ENCODE results near the gene RTEL1. TPM values are rescaled to one million over a fixed set of nuclear protein-coding genes. Genes with fewer than 3 reads are reported as not detected.
"Not testable (repeated sequence)": the region's sequence is repeated elsewhere in the genome, so short reads cannot be mapped to it uniquely, and the experiment has no call there.

The RTEL1 gene
- total and polyA plus RNA-seq, 2 experiments from 2014 or later, result 14.8 to 14.9 TPM

DNA sequence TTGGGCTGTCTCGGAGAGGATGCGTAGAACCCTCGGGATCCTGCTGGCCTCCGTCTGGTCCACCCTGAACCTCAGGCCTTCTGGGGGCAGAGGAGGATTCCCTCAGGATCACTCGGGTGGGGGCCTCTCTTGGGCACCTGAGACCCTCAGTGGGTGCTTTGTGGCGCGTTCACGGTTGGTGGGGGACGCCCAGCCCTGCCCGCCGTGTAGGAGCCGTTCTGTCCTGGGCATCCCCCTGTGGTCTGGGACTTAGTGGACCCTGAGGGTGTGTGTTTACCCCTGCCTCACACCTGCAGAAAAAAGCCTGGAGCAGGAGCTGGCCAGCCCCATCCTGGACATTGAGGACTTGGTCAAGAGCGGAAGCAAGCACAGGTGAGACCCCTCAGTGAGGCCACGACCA is 7.6 kb downstream of the RTEL1 start:
- H3K36me3 ChIP-seq, result peaks cover 15% of the 10 kb centered on the region
- TF ChIP-seq, protein P1, sequence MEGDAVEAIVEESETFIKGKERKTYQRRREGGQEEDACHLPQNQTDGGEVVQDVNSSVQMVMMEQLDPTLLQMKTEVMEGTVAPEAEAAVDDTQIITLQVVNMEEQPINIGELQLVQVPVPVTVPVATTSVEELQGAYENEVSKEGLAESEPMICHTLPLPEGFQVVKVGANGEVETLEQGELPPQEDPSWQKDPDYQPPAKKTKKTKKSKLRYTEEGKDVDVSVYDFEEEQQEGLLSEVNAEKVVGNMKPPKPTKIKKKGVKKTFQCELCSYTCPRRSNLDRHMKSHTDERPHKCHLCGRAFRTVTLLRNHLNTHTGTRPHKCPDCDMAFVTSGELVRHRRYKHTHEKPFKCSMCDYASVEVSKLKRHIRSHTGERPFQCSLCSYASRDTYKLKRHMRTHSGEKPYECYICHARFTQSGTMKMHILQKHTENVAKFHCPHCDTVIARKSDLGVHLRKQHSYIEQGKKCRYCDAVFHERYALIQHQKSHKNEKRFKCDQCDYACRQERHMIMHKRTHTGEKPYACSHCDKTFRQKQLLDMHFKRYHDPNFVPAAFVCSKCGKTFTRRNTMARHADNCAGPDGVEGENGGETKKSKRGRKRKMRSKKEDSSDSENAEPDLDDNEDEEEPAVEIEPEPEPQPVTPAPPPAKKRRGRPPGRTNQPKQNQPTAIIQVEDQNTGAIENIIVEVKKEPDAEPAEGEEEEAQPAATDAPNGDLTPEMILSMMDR (IDR thresholded peaks at IDR 0.05; ENCODE audit: low read depth, low read length), result no peak
- DNase-seq (ENCODE audit: low read depth in 1 of 2, low spot score in 1 of 2), result no peak

DNA sequence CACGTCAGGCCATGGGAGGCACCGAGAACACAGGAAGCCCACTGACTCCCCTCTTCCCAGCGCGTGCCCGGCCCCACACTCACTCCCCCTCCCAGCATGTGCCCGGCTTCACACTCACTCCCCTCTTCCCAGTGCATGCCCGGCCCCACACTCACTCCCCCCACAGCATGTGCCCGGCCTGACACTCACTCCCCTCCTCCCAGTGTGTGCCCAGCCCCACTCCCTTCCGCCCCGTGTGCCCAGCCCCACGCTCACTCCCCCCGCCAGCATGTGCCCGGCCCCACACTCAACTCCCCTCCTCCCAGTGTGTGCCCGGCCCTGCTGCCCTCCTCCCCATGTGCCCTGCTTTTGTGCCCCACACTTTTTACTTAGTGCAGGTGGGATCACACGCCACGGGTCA is 9.7 kb downstream of the RTEL1 start:
- Histone ChIP-seq H3K27me3 (no peaks in the 10 kb centered on the region), H3K9me3 (ENCODE audit: low read depth) (no peaks in the 10 kb centered on the region), H3K4me1 (ENCODE audit: low read depth) (no peaks in the 10 kb centered on the region), H3K27ac (no peak overlapping the region), H3K36me3 (peaks cover 15% of the 10 kb centered on the region), H3K4me3 (no peak overlapping the region)
- TF ChIP-seq, protein P1 (IDR thresholded peaks at IDR 0.05; ENCODE audit: low read depth, low read length), result no peak
- DNase-seq (ENCODE audit: low read depth in 1 of 2, low spot score in 1 of 2), result no peak

More for the DNA sequence above, 7.6 kb downstream of the RTEL1 start:
- Histone ChIP-seq H3K4me3 (no peak overlapping the region), H3K27me3 (no peaks in the 10 kb centered on the region), H3K4me1 (ENCODE audit: low read depth) (no peaks in the 10 kb centered on the region), H3K27ac (no peak overlapping the region), H3K9me3 (ENCODE audit: low read depth) (no peaks in the 10 kb centered on the region)

DNA sequence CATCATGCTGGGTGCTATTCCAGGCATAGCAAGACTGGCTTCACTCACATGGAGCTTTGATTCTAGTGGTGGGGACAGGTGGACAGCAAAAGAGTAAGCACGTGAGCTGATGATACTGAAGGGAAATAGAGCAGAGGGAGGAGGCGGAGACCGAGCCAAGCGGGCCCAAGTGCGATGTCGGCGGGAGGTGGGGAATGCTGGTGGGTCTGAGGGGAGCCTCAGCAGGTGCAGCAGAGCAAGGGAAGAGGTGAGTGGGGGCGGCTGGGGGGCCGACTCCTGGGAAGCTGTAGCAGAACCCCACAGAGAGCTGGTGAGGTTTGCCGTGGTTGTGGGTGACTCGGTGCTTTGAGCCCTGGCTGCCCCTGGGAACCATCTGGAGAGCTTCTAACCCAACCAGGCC is 10.2 kb downstream of the RTEL1 start:
- Histone ChIP-seq H3K27ac (no peak overlapping the region), H3K36me3 (peaks cover 15% of the 10 kb centered on the region), H3K9me3 (ENCODE audit: low read depth) (no peaks in the 10 kb centered on the region), H3K4me3 (no peak overlapping the region), H3K4me1 (ENCODE audit: low read depth) (no peaks in the 10 kb centered on the region), H3K27me3 (no peaks in the 10 kb centered on the region)
- TF ChIP-seq, protein P1 (IDR thresholded peaks at IDR 0.05; ENCODE audit: low read depth, low read length), result no peak
- DNase-seq (ENCODE audit: low read depth in 1 of 2, low spot score in 1 of 2), result no peak

DNA sequence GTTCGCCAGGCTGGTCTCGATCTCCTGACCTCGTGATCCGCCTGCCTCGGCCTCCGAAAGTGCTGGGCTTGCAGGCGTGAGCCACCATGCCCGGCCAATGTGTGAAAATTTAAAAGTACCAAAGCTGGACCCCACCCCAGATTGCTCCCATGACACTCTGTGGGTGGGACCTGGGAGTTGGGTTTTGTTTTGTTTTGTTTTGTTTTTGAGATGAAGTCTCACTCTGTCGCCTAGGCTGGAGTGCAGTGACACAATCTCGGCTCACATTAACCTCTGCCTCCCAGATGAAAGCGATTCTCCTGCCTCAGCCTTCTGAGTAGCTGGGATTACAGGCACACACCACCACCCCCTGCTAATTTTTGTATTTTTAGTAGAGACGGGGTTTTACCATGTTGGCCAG is 13.6 kb downstream of the RTEL1 start:
- not testable (repeated sequence) for H3K27ac ChIP-seq; H3K9me3 ChIP-seq (ENCODE audit: low read depth); DNase-seq (ENCODE audit: low read depth in 1 of 2, low spot score in 1 of 2); H3K4me3 ChIP-seq; H3K4me1 ChIP-seq (ENCODE audit: low read depth); H3K27me3 ChIP-seq; H3K36me3 ChIP-seq

DNA sequence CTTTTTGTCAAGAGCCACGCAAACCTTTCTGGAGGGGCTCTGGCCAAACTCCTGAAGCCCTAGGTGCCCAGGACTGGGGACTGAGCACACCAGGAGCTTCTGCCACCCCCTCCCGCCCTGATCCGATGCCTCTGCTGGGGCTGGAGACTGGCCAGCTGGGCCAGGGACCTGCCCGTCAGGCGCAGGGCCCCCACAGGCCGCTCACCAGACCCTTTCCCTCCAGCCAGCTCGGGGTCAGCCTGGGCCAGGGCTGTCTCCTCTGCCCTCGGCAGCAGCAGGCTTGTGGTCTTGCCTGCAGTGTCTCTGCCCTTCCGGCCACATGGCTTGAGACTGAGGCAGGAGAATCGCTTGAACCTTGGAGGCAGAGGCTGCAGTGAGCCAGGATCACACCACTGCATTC is 14.6 kb downstream of the RTEL1 start:
- Histone ChIP-seq H3K36me3 (peaks cover 9% of the 10 kb centered on the region), H3K4me3 (no peak overlapping the region), H3K27me3 (no peaks in the 10 kb centered on the region), H3K4me1 (ENCODE audit: low read depth) (no peaks in the 10 kb centered on the region), H3K27ac (no peak overlapping the region), H3K9me3 (ENCODE audit: low read depth) (no peaks in the 10 kb centered on the region)
- TF ChIP-seq, protein P1 (IDR thresholded peaks at IDR 0.05; ENCODE audit: low read depth, low read length), result no peak
- no peak for DNase-seq (ENCODE audit: low read depth in 1 of 2, low spot score in 1 of 2)

DNA sequence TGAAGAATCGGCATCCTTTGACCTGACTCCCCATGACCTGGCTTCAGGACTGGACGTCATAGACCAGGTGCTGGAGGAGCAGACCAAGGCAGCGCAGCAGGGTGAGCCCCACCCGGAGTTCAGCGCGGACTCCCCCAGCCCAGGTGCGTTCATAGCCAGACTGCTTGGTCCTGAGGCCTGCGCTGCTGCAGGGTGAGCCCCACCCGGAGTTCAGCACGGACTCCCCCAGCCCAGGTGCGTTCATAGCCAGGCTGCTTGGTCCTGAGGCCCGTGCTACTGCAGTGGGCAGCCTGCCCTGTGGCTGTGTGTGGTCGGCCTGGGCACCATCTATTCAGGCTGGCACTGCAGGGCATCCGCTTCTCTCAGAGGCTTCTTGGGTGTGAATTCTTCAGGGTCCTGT is 15.8 kb downstream of the RTEL1 start:
- peaks cover 3% of the 10 kb centered on the region for H3K36me3 ChIP-seq
- TF ChIP-seq, protein P1 (IDR thresholded peaks at IDR 0.05; ENCODE audit: low read depth, low read length), result no peak
- DNase-seq (ENCODE audit: low read depth in 1 of 2, low spot score in 1 of 2), result no peak
- no peaks in the 10 kb centered on the region for H3K27me3 ChIP-seq
- H3K4me3 ChIP-seq, result no peak overlapping the region
- H3K9me3 ChIP-seq (ENCODE audit: low read depth), result no peaks in the 10 kb centered on the region
- H3K27ac ChIP-seq, result no peak overlapping the region
- H3K4me1 ChIP-seq (ENCODE audit: low read depth), result no peaks in the 10 kb centered on the region
